Loucy (cell line): ENCODE results near the gene CLDN3.

Experiments
- H2AFZ ChIP-seq: fragments of 200-600 bp; sonication (generic); 2 replicates; pipeline ENCODE4 v1.6.0; 2016; ENCODE audit warnings: antibody characterized with exemption, mild to moderate bottlenecking, low read length, moderate library complexity
- H3F3A ChIP-seq: fragments of 200-600 bp; 2 replicates; pipeline ENCODE4 v1.6.0; 2016; ENCODE audit warnings: antibody characterized with exemption, low read depth, mild to moderate bottlenecking
- H3K27me3 ChIP-seq: fragments of 200-600 bp; sonication (generic); 2 replicates; pipeline ENCODE4 v1.6.1; 2014; ENCODE audit warnings: low read length, mild to moderate bottlenecking; ENCODE audit not compliant: insufficient read depth, poor library complexity, severe bottlenecking
- H3K36me3 ChIP-seq: fragments of 200-600 bp; sonication (generic); 2 replicates; pipeline ENCODE4 v1.6.1; 2016; ENCODE audit warnings: low read length; ENCODE audit not compliant: insufficient read depth
- H3K4me1 ChIP-seq: fragments of 200-600 bp; sonication (generic); 2 replicates; pipeline ENCODE4 v1.5.1; 2014; ENCODE audit warnings: low read length, mild to moderate bottlenecking; ENCODE audit not compliant: insufficient read depth, poor library complexity, severe bottlenecking
- H3K4me2 ChIP-seq: fragments of 200-600 bp; sonication (generic); 2 replicates; pipeline ENCODE4 v1.6.0; 2014; ENCODE audit warnings: antibody characterized with exemption, low read length, low read depth, mild to moderate bottlenecking; ENCODE audit not compliant: poor library complexity, severe bottlenecking
- H3K4me3 ChIP-seq: fragments of 200-600 bp; sonication (generic); 2 replicates; pipeline ENCODE4 v1.5.1; 2014; ENCODE audit warnings: low read length, mild to moderate bottlenecking, mixed read lengths; ENCODE audit not compliant: poor library complexity, severe bottlenecking
- H3K79me2 ChIP-seq: fragments of 200-600 bp; sonication (generic); 2 replicates; pipeline ENCODE4 v1.6.1; 2014; ENCODE audit warnings: low read length; ENCODE audit not compliant: insufficient read depth
- H3K9ac ChIP-seq: fragments of 200-600 bp; sonication (generic); 2 replicates; pipeline ENCODE4 v1.6.0; 2014; ENCODE audit warnings: mild to moderate bottlenecking, low read depth, low read length, moderate library complexity; ENCODE audit not compliant: poor library complexity, severe bottlenecking
- H3K9me2 ChIP-seq: fragments of 200-600 bp; sonication (generic); replicated peaks from 2 replicates; pipeline ENCODE4 v1.6.1; 2016; ENCODE audit warnings: low read depth, low read length, mixed read lengths
- H3K9me3 ChIP-seq: fragments of 200-600 bp; sonication (generic); 2 replicates; pipeline ENCODE4 v1.6.1; 2014; ENCODE audit warnings: mild to moderate bottlenecking, antibody characterized with exemption, low read length, low read depth; ENCODE audit not compliant: insufficient read depth
- H4K20me1 ChIP-seq: fragments of 200-600 bp; sonication (generic); 2 replicates; pipeline ENCODE4 v1.6.0; 2014; ENCODE audit warnings: antibody characterized with exemption, low read length, mild to moderate bottlenecking; ENCODE audit not compliant: insufficient read depth, poor library complexity, severe bottlenecking
- EZH2phosphoT487 ChIP-seq: fragments of 200-600 bp; IDR thresholded peaks from 2 replicates; pipeline ENCODE4 v1.6.1; 2018; ENCODE audit warnings: antibody characterized with exemption, mild to moderate bottlenecking, moderate library complexity, borderline replicate concordance
- TF ChIP-seq, protein P1 (sequence below): fragments of 200-600 bp; sonication (generic); conservative IDR thresholded peaks from 2 replicates; pipeline ENCODE4 v1.5.1; 2014; ENCODE audit warnings: mild to moderate bottlenecking, antibody characterized with exemption, low read length

The CLDN3 gene

DNA sequence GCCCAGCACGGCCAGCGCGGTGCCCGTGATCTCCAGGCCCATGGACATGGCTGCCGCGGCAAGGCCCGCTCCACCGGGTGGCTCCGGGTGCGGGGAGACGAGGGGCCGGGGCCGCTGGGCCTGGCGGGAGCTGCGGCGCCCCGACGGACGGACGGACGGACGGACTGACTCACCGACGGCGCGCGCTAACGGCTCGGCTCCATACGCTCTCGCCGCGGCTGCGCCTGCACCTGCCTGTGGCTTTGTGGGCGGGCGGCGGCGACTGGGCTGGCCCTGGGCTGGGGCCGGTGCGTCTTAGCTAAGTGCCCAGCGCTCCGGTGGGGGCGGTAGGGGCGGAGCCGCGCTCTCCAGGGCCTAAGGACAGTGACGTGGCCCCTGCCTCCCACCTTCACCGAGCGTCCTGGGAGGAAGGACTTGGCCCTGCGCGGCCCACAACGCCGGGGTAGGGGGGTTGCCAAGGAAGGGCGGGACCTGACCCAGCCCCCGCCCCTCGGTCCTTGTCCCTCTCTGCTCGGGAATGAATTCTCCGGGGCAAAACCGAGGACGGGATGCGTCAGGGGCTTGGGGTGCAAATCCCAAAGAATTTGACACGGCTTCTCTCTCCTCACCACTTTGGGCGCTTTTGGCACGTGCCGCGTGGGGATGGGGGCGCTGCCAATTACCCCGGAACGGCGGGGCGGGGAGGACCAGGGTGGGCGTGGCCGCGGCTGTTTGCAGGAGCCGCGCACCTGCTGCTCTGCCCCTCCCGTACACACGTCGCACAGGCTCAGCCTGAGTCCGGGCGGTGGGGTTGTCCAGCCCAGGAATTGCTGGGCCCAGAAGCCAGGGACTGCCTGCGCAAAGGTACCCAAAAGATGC, at the start of gene CLDN3:
Gene CLDN3, minus strand, starts transcription at position 269 of the 858 bp plus-strand sequence. Its CDS starts 221 bp downstream, at position 48.
- Histone ChIP-seq H3K4me3 (no peak within 1 kb of the TSS), H3K27me3 (no peaks in the 10 kb centered on the region), H2AFZ (no peak within 1 kb of the TSS), H4K20me1 (no peaks in the 10 kb centered on the region), H3K4me2 (no peak within 1 kb of the TSS), H3F3A (no peaks in the 10 kb centered on the region), H3K9me2 (no peaks in the 10 kb centered on the region), H3K4me1 (peaks cover 3% of the 10 kb centered on the region), H3K9me3 (no peaks in the 10 kb centered on the region), H3K36me3 (no peaks in the 10 kb centered on the region), H3K79me2 (no peaks in the 10 kb centered on the region), H3K9ac (no peak within 1 kb of the TSS)
- no peak for TF ChIP-seq EZH2phosphoT487
- TF ChIP-seq, protein P1, sequence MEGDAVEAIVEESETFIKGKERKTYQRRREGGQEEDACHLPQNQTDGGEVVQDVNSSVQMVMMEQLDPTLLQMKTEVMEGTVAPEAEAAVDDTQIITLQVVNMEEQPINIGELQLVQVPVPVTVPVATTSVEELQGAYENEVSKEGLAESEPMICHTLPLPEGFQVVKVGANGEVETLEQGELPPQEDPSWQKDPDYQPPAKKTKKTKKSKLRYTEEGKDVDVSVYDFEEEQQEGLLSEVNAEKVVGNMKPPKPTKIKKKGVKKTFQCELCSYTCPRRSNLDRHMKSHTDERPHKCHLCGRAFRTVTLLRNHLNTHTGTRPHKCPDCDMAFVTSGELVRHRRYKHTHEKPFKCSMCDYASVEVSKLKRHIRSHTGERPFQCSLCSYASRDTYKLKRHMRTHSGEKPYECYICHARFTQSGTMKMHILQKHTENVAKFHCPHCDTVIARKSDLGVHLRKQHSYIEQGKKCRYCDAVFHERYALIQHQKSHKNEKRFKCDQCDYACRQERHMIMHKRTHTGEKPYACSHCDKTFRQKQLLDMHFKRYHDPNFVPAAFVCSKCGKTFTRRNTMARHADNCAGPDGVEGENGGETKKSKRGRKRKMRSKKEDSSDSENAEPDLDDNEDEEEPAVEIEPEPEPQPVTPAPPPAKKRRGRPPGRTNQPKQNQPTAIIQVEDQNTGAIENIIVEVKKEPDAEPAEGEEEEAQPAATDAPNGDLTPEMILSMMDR = no peak

GRCh38 chr7:73817121-73817520, 47.1 kb upstream of the CLDN3 start:
- no peak overlapping the region for H2AFZ ChIP-seq
- no peaks in the 10 kb centered on the region for H3K9me3 ChIP-seq
- H3K4me3 ChIP-seq = no peak overlapping the region
- no peaks in the 10 kb centered on the region for H3F3A ChIP-seq
- H3K27me3 ChIP-seq = no peaks in the 10 kb centered on the region
- no peaks in the 10 kb centered on the region for H3K4me1 ChIP-seq
- TF ChIP-seq, protein P1 = no peak
- TF ChIP-seq EZH2phosphoT487 = no peak
- no peaks in the 10 kb centered on the region for H3K9me2 ChIP-seq
- H3K9ac ChIP-seq = no peak overlapping the region
- no peaks in the 10 kb centered on the region for H4K20me1 ChIP-seq
- H3K4me2 ChIP-seq = no peak overlapping the region
- no peaks in the 10 kb centered on the region for H3K36me3 ChIP-seq
- H3K79me2 ChIP-seq = no peaks in the 10 kb centered on the region

GRCh38 chr7:73815436-73815835, 45.4 kb upstream of the CLDN3 start:
- Histone ChIP-seq H3K27me3 (no peaks in the 10 kb centered on the region), H3F3A (no peaks in the 10 kb centered on the region), H3K9me3 (no peaks in the 10 kb centered on the region), H3K36me3 (no peaks in the 10 kb centered on the region), H3K4me3 (no peak overlapping the region), H3K4me1 (no peaks in the 10 kb centered on the region), H3K9ac (no peak overlapping the region), H2AFZ (no peak overlapping the region), H3K79me2 (no peaks in the 10 kb centered on the region), H4K20me1 (no peaks in the 10 kb centered on the region), H3K4me2 (no peak overlapping the region), H3K9me2 (no peaks in the 10 kb centered on the region)
- TF ChIP-seq, protein P1 = no peak
- no peak for TF ChIP-seq EZH2phosphoT487
